OCI-LY7 (cell line): ENCODE results near the gene RFNG.

Experiments used
- CTCF ChIP-seq: fragments of 200-600 bp; sonication (generic); conservative IDR thresholded peaks from 2 replicates; pipeline ENCODE4 v1.5.1; 2014; ENCODE audit warnings: mild to moderate bottlenecking, antibody characterized with exemption, low read length, moderate library complexity, mixed read lengths
- EZH2phosphoT487 ChIP-seq: fragments of 200-600 bp; sonication (generic); IDR thresholded peaks from 2 replicates; pipeline ENCODE4 v1.6.1; 2018; ENCODE audit warnings: low read depth, borderline replicate concordance, mild to moderate bottlenecking, mixed run types, antibody characterized with exemption, low read length, moderate library complexity, mixed read lengths

GRCh38 chr17:82016875-82017459, 34.6 kb downstream of the RFNG start:
- TF ChIP-seq CTCF (no peak), EZH2phosphoT487 (no peak)
